Nucleus accumbens (tissue), 56 donors: ENCODE measurements around the gene GLIS1.

Experiments
- DNase-seq, 56 donors: peaks; one replicate each; lab custom pipeline; 2025; lab: John Stamatoyannopoulos, UW

The GLIS1 gene

DNA sequence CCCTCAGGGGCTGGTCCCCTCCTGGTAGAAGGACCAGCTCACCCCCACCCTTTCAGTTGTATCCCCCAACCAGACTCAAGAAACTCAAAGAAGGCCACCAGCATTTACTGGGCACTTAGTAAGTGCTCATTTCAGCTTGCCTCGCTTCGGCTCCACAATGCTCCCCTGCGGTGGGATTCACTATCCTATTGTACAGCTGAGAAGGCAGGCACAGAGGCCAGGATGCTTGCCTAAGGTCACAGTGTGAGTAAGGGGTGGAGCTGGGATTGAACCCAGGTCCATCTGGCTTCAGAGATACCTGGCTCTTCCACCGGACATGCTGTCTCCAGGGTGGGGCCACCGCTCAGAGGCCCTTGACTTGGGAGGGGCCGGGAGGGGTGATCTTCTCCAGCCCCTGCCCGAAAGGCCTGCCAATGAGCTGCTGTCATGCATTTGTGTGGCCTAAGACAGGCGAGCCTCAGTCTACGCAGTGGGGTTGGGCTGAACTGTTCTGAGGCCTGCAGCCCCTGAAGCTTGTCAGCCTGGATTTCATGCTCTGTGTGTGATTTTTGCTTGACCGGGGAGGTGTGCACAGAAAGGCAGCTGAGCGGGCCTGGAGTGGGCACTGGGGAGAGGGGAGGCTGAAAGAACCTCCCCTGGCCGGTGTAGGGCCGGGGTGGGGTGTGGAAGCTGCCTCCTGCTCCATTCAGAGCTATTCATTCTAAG, 231.7 kb downstream of the GLIS1 start:
- DNase-seq: no peak

DNA sequence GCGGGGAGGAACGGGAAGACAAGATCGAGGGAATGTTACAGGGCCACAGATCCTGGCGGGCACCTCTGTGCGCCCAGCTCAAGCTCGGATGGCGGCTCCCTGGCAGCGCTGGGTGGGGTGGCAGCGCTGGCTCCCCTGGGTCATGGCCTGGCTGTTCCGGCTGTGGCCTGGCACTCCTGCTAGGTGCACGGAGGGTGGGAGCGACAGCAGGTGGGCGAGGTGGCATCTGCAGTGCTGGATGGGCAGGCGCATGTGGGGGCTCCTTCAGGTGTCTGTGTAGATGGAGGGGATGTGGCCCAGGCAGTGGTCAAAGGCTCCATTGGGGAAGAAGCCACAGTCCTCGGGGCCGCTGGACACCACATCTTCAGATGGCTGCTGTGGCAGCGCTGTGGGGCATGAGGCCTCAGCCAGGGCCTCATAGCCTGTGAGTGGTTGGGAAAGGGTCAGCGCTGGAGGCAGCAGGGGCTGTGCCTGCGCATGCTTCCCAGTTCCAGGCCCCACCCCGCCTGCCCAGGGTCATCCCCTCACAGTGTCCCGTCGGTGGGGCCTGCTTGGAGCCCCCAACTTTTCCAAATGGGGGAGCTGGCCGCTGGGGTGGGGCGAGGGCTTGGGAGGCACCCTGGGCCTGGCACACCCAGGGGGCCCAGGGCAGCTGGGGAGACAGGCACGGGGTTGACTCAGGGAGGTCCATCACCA, 232.5 kb downstream of the GLIS1 start:
- DNase-seq: no peak

DNA sequence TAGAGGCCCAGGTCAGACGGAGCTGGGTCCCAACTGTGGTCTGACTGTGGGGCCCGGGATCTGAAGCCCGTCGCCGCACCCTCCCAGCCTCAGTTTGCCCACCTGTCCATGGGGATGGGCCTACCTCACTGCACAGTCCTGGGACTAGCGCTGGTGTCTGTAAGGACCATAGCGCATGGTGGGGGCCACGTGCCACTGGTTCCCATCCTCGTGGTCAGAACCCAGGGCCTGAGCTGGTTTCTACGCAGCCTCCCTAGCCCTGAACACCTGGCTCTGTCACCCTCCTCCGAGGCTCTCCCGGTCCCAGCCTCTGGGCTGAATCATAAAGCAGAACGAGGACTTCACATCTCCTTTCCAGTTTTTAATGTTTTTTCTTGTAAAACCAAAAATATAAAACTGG, 233.1 kb downstream of the GLIS1 start:
- no peak for DNase-seq

DNA sequence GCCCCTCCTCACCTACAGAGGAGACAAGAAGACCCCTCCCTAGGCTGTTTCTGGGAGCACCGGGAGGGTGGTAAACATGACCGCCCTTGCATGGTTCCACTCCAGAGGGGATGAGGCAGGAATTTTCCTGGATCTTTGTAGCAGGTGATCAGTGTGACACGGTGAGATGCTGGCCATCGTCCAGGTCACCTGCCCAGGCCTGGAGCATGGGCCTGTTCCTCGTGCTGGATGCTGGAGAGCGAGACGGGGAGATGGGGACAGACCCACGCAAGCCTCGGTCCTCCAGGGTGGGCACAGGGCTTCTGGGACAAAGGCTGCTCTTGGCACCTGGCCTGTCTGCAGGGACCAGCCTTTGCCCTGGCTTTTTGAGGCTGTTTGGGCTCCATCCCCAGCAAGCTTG, 233.6 kb downstream of the GLIS1 start:
- DNase-seq: no peak

DNA sequence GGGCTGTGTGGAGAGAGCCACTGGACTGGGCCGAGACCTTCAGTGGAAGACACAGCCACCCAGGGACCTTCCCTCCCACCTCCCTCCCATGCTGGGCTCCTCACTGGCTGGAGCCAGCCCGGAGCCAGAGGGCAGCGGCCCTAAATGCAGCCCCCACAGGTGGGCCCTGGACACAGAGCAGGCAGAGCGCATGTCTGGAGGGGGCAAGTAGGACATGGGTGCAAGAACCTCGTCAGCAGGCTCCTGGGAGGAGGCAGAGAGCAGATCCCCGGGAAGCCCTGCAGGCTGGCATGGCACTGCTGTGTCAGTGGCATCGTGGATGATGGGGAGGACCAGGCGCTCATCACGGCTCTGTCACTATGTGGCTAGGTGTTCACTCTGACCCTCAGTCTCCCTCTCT, 234.1 kb downstream of the GLIS1 start:
- DNase-seq: no peak

DNA sequence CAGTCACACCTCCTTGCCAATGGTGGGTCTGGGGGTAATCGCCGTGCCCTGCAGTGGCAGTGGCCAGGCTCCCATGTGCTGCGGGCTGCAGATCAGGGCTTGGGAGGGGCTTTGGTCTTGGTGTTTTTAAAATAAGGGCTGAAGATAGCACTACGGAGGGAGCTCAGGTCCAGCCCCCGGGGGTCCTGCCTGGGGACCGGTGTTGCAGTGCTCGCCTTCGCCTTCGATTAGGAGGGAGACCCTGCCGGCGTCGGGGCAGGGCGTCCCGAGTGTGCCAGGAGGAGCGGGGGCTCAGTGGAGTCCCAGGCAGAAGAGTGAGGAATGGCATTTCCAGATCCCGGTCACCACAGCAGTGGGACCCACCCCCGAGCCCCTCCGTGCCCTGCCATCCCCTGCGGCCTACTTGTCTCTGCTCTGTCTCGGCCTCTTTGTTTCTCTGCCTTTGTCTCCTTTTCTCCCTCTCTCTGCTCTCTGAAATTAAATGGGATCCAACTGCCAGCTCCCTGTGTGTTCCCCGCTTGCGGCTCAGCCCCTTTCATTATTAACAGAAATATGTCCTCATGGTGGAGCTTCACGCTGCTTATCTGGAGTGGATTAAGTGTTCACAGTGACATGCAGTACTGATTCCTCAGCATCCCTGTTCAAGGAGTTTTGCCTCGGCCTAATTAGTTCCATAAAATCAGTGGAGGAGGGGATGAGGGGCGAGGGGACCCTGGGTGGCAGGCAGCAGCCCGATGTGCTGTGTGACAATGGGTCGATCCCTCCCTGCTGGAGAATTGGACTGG, 235.3 kb downstream of the GLIS1 start:
- DNase-seq: no peak

DNA sequence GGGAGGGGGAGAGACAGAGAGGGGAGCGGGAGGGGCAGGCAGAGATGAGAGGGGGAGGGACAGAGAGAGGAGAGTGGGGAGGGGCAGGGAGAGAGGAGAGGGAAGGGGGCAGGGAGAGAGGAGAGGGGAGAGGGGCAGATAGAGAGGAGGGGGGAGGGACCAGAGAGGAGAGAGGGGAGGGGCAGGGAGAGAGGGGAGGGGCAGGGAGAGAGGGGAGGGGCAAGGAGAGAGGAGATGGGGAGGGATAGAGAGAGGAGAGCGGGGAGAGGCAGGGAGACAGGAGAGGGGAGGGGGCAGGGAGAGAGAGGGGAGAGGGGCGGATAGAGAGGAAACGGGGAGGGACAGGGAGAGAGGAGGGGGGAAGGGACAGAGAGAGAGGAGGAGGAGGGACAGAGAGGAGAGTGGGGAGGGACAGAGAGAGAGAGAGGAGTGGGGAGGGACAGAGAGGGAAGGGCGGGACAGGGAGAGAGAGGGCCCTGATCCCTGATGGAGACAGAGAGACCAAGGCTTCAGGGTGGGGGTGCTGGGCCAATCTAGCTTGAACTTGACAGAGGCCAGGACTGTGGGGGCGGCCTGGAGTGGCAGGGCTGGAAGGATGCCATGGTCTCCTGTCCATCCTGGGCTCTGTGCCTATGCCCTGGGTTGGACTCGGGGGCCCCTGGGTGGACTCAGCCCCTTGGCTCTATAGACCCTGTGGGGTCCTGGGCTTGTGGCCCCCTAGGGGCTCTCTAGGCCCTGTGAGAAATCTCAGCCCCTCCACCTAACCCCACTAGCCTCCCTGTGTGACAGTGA, 236.1 kb downstream of the GLIS1 start:
- peak in 1 of 56 donors; percentile 12 for DNase-seq

DNA sequence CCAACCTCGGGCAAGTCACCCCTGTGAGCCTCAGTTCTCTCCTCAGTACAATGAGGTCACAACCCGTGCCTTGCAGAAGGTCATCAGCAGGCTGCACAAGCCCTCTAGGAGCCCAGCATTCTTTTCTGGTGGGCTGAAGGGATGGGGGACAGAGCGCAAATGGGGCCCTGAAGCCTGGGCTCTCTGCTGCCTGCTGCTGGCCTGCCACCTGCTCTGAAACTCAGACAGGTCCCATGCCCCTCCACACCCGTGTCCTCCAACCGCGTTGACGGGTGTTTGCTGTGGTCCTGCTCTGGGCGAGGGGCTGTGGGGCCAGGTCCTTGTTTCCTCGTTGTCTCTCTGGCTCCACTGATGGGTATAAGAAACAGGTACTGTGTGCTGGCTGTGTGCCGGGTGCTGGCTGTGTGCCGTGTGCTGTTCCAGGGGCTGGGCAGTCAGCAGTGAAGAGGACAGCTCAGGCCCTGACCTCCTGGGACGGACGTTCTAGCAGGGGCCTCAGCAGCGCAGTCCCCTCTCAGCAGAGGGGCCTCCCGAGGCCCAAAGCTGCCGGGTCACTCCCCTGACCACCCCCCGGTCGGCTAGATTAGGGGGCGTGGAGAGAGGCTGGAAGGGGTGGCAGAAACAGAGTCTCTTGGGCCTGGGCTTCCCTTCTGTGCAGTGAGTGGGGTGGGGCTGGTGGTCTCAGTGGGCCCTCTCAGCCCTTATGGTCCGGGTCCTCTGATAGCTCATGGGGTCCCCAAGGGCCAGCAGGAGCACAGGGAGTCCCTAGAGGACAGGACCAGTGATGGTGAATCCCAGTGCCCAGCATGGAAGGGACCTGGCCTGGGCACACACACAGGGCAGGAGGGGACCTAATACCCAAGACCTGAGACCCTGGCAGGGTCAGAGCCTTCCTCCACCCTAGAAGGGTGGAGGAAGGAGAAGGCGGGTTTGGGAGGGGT, 237.6 kb downstream of the GLIS1 start:
- no peak for DNase-seq

DNA sequence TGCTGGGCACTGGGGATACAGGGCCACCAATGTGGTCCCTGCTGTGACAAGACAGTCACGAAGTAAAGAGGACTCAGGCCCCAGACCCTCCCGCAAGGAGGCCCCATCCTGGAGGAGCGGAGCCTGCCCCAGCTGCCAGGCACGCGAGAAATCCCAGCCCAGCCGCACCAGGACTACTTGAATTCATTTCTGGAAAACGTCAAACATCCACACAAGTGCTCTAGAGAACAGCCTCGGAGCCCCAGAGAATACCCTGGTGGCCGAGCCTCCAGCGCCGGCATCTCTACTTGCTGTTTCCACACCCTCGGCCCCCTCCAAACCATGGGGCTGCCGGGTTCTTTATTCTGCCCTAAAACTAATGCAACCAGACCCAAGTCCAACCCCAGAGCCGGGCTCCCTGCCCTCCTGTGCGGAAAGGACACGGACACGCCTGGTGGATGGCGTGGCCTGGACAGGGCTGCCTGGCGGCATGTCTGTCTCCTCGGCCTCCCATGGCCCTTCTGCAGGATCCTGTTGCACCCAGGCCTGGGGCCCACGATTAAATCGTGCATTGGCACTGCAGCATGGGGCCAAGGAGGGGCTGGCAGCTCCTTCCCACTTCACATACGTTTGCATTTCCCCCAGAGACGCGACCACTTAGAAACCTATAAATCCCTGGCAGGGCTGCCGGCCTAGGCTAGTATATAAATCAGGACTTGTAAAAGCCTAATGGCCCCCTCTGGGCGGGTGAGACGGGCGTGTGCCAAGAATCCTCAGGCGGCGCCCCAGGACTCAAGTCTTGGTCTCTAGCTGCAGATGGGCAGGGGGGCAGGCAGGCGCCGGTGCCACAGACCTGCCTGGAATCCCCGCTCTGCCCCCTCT, 238.5 kb downstream of the GLIS1 start:
- DNase-seq: no peak

DNA sequence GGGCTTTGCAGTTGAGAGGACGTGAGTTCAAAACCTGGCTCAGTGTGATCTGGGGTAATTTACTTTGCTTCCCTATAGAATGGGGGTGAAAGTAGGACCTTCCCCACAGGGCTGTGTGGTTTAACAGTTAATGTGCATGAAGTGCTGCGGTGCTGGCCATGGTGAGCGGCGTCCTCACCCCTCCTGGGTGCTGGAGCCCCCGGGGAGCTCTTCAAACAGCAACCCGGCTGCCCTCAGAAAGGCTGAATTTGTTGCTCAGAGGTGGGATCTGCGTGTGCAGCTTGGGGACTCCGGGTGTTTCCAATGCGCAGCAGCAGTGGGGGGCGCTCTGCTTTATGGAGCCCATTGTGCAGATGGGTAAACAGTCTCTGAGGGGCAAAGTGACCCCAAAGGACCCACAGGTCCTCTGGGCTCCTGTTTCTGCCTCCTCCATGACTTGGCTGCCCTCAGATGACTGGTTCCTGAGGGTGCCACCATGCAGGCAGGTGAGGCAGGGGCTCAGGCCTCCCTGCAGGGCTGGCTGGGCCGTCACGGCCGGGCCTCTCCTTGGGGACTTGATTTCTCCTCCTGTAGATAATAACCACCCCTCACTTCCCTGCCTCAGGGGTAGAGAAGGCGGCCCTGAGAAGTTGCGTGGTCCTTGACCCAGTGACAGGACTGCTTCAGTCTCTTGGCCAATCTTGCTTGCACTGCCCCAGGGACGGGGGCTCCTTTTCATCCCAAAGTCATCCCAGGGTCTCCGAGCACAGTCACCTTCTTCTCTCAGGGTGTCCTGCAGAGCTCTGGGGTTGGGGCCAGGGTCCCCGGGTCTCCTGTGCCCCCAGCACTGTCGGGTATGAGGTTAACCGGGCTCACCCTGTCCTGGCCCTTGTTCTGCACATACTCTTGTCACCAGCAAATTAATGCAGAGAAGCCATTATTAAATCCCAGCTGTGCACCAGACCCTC, 239.4 kb downstream of the GLIS1 start:
- DNase-seq: no peak

DNA sequence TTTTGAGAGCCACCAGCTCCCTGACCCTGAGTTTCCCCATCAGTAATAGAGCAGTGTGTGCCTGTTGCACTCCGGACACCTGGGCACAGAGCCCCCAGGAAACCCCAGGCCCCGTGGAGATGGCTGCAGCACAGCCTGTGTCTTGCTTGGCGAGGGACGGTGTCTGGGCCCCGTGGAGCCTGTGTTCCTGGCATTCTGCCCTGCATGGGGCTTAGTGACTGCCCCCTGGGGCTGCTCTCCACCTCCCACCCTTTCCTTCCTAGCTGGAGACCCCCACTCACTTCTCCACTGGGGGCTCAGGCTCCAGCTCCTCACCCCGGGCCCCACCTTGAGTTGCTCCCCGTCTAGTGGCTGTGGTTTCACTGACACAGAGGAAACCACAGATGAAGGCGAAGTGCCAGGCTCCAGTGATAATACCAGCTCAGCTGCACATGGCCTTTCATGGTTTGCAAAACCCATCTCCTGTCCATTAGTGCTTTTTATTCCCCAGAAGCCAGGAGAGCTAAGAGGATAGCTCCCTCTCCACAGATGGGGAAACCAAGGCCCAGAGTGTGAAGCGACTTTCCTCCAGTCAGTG, 240.3 kb downstream of the GLIS1 start:
- DNase-seq: no peak

DNA sequence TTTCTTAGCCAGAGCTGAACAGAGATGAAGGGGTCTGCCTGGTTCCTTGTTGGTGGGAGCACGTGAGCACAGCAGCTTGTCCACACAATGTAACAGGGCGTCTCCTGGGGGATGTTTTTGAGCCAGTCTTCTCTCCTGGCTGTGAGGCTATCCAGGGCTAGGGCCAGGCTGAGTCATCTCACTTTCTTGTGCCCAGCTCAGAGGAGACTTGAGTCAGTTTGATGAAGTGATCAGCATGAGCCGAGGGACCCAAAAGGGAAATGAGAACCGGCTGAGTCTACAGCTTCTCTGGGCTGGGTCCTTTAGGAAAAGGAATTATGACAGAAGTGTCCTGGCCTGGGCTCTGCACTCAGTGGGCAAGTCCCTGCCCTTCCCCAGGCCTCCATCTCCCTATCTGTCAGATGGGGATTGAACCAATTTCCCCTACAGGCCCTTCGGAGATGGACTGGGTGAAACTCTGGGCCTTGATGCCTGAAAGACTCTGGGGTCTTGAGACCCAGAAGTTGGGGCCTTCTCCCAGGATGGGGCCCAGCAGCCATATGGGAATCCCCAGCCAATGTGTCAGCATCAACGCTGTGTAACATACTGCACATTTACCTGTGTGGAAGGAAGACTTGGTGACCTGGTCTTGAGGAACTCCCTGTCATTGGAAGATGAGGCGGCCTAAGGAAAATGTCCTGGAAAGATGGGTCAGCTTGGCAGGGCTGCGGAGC, 243.2 kb downstream of the GLIS1 start:
- no peak for DNase-seq

DNA sequence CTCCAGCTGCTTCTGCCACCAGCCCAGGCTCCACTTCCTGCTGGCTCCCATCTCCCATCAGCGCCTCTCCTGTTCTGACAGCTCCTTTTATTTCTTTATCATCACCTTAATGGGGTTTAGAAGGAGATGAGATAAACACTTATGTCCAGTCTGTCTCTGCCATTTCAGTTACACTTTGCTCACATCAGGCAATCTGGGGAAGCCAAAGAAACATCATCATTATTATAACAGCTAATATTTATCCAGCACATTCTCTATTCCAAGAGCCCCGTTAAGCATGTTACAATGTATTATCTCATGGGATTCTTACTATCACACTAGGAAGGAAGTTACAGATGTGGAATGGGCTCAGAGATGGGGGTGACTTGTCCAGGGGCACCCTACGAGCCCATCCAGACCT, 248.6 kb downstream of the GLIS1 start:
- no peak for DNase-seq

DNA sequence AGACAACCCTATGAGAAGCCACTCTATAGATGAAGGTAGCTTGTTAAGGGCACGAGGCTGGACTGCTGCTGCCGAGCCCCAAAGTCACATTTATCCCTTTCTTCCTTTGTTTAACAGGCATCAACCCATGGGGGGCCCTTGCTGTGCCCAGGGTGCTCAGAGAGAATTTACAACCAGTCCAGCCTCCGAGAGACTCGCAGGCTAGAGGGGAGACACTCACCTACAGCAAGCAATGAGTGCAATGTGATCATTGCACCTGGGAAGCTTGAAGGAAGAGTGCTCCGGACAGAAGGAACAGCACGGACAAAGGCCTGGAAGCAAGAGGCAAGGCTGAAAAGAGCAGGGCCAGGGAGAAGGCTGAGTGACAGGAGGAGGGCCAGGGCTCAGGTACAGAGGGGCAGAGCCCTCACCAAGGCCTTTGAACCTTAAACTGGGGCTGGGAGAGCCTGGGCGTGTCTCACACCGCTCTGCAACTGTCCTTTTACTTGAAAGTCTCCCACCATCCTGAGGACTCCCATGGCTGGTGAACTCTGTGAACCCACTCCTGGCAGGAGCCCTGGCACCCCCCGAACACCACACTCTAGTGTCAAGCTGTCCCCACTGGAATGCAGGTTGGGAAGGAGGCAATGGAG, 252.5 kb downstream of the GLIS1 start:
- DNase-seq: no peak

DNA sequence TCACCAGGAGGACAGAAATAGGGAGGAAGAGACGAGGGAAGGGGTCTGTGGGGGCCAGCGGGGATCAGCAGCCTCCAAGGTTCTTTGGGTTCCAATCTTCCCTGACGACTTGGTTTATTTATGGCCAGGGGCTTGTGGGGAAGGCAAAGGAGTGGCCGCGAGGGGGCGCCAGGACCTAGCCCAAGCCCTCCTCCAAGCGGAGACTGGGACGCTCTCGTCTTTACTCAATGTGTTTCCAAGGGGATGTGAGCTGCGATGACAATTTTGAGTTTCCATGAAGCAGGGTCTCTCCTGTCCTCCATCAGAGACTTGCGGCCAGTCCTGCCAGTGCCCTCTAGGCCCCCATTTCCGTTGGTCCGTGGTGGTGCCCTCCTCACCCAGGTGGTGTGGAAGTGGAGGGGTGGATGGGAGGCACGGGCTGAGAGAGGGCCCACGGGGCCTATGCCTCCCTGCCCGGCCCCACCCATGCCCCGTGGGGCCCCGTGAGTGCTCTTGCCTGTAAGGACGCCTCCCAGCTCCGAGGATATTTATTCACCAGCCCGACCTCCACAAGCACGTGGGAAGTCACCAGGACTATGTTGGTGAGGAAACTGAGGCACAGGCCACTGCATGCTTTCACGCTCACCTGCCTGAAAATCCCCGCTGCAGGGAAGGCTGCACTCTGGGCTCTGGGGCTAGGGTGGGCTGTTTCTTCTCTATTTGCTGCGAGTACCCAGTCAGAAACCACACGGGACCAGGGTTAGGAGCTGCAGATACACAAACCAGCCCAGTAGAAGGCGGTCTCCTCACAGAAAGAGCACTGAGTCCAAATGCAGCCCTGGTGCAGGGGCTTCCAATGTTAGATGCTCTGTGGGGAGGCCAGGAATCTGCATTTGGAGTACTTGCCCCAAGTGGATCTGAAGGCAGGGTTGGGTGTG, 253.2 kb downstream of the GLIS1 start:
- DNase-seq: peak in 50 of 56 donors; percentile 3 to 86 (median 38)
